ENCODE data around the gene KATNAL1. TPM values are rescaled to one million over a fixed set of nuclear protein-coding genes. Genes with fewer than 3 reads are reported as not detected.

KATNAL1 gene
- total RNA-seq, 1 experiment from 2014 or later = 14.2 TPM

DNA sequence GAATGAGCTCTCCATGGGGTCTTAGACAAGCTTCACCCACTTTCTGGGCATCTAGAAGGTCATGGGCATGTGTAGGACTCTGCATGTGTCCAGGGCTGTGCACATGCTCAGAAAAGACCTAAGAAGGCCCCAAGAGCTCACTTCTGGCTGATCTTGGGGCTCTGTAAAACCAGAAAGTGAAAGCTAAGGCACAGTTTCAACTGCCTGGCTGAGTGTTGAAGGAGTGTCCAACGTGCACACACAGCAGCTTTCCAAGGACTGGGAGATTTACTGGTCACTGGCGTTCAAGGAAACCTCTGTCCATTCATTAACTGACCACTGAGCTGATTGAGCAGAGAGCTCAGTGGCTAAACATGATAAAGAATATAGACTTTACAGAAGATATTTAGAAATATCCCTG is 137.9 kb downstream of the KATNAL1 start:
- CTCF ChIA-PET = interaction anchor here (0.9 to 2.6 kb wide), 2 partner anchors 16 to 37 kb away, joined by 3 to 12 read pairs; no protein-coding TSS in a partner anchor
- no peak overlapping the region for H3K27ac Mint-ChIP-seq
- TF ChIP-seq, protein P1, sequence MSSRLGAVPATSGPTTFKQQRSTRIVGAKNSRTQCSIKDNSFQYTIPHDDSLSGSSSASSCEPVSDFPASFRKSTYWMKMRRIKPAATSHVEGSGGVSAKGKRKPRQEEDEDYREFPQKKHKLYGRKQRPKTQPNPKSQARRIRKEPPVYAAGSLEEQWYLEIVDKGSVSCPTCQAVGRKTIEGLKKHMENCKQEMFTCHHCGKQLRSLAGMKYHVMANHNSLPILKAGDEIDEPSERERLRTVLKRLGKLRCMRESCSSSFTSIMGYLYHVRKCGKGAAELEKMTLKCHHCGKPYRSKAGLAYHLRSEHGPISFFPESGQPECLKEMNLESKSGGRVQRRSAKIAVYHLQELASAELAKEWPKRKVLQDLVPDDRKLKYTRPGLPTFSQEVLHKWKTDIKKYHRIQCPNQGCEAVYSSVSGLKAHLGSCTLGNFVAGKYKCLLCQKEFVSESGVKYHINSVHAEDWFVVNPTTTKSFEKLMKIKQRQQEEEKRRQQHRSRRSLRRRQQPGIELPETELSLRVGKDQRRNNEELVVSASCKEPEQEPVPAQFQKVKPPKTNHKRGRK (CRISPR knock-in tag; IDR thresholded peaks at IDR 0.05; ENCODE audit: borderline replicate concordance) = no peak
- TF ChIP-seq CREB1 (CRISPR knock-in tag; IDR thresholded peaks at IDR 0.05) = no peak
- TF ChIP-seq, protein P2, sequence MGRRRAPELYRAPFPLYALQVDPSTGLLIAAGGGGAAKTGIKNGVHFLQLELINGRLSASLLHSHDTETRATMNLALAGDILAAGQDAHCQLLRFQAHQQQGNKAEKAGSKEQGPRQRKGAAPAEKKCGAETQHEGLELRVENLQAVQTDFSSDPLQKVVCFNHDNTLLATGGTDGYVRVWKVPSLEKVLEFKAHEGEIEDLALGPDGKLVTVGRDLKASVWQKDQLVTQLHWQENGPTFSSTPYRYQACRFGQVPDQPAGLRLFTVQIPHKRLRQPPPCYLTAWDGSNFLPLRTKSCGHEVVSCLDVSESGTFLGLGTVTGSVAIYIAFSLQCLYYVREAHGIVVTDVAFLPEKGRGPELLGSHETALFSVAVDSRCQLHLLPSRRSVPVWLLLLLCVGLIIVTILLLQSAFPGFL (CRISPR knock-in tag; IDR thresholded peaks at IDR 0.05; ENCODE audit: borderline replicate concordance) = no peak
- no peak for TF ChIP-seq ZBTB21 (CRISPR knock-in tag; IDR thresholded peaks at IDR 0.05; ENCODE audit: borderline replicate concordance)
- TF ChIP-seq NFYB (CRISPR knock-in tag; conservative IDR thresholded peaks at IDR 0.05; ENCODE audit: low read depth) = no peak
- TF ChIP-seq, protein P3, sequence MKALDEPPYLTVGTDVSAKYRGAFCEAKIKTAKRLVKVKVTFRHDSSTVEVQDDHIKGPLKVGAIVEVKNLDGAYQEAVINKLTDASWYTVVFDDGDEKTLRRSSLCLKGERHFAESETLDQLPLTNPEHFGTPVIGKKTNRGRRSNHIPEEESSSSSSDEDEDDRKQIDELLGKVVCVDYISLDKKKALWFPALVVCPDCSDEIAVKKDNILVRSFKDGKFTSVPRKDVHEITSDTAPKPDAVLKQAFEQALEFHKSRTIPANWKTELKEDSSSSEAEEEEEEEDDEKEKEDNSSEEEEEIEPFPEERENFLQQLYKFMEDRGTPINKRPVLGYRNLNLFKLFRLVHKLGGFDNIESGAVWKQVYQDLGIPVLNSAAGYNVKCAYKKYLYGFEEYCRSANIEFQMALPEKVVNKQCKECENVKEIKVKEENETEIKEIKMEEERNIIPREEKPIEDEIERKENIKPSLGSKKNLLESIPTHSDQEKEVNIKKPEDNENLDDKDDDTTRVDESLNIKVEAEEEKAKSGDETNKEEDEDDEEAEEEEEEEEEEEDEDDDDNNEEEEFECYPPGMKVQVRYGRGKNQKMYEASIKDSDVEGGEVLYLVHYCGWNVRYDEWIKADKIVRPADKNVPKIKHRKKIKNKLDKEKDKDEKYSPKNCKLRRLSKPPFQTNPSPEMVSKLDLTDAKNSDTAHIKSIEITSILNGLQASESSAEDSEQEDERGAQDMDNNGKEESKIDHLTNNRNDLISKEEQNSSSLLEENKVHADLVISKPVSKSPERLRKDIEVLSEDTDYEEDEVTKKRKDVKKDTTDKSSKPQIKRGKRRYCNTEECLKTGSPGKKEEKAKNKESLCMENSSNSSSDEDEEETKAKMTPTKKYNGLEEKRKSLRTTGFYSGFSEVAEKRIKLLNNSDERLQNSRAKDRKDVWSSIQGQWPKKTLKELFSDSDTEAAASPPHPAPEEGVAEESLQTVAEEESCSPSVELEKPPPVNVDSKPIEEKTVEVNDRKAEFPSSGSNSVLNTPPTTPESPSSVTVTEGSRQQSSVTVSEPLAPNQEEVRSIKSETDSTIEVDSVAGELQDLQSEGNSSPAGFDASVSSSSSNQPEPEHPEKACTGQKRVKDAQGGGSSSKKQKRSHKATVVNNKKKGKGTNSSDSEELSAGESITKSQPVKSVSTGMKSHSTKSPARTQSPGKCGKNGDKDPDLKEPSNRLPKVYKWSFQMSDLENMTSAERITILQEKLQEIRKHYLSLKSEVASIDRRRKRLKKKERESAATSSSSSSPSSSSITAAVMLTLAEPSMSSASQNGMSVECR (CRISPR knock-in tag; IDR thresholded peaks at IDR 0.05; ENCODE audit: borderline replicate concordance) = no peak
- H3K4me3 Mint-ChIP-seq = no peak overlapping the region
- H3K36me3 Mint-ChIP-seq = no peaks in the 10 kb centered on the region
- H3K9me3 Mint-ChIP-seq = no peaks in the 10 kb centered on the region
- no peaks in the 10 kb centered on the region; the same call in 1 of the 2 replicates for H3K27me3 Mint-ChIP-seq (ENCODE audit: low read depth)
- peaks cover 35% of the 10 kb centered on the region for H3K4me1 Mint-ChIP-seq
- POLR2A ChIA-PET = no interaction called here
- no peak for ATAC-seq
- no peak for DNase-seq (ENCODE audit: low spot score)

DNA sequence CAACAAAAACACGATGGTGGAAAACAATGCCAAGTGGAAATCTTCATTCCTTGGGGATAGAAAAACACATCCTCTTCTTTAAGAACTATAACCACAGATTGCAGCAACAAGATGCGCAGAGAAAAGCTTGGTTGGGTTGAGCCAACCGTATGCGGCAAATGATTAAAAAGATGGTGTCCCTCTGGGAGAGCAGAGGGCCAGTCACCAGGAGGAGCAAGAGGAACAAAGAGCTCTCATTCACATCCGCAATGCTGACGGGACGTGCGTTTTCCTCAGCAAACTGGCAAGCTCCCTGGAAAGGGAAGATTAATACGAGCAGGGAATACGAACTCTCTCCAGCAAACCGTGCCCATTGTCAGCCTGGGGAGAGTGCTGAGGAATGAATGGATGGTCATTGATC is 141.6 kb downstream of the KATNAL1 start:
- Mint-ChIP-seq H3K4me1 (peaks cover 24% of the 10 kb centered on the region), H3K4me3 (no peak overlapping the region), H3K9me3 (peaks cover 11% of the 10 kb centered on the region), H3K36me3 (peaks cover 5% of the 10 kb centered on the region), H3K27me3 (ENCODE audit: low read depth) (no peaks in the 10 kb centered on the region; the same call in 1 of the 2 replicates), H3K27ac (no peak overlapping the region)
- DNase-seq (ENCODE audit: low spot score) = no peak
- peak; percentile 43; the same call in 1 of the 2 replicates for ATAC-seq
- no peak for TF ChIP-seq ZNF219 (CRISPR knock-in tag; IDR thresholded peaks at IDR 0.05; ENCODE audit: borderline replicate concordance)
- no peak for TF ChIP-seq ESRRA (CRISPR knock-in tag; IDR thresholded peaks at IDR 0.05; ENCODE audit: borderline replicate concordance)
- no peak for TF ChIP-seq GTF2I (CRISPR knock-in tag; conservative IDR thresholded peaks at IDR 0.05)
- no peak for TF ChIP-seq HMGA2 (CRISPR knock-in tag; IDR thresholded peaks at IDR 0.05)
- TF ChIP-seq, protein P4, sequence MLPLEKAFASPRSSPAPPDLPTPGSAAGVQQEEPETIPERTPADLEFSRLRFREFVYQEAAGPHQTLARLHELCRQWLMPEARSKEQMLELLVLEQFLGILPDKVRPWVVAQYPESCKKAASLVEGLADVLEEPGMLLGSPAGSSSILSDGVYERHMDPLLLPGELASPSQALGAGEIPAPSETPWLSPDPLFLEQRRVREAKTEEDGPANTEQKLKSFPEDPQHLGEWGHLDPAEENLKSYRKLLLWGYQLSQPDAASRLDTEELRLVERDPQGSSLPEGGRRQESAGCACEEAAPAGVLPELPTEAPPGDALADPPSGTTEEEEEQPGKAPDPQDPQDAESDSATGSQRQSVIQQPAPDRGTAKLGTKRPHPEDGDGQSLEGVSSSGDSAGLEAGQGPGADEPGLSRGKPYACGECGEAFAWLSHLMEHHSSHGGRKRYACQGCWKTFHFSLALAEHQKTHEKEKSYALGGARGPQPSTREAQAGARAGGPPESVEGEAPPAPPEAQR (CRISPR knock-in tag; IDR thresholded peaks at IDR 0.05) = no peak
- TF ChIP-seq, protein P5, sequence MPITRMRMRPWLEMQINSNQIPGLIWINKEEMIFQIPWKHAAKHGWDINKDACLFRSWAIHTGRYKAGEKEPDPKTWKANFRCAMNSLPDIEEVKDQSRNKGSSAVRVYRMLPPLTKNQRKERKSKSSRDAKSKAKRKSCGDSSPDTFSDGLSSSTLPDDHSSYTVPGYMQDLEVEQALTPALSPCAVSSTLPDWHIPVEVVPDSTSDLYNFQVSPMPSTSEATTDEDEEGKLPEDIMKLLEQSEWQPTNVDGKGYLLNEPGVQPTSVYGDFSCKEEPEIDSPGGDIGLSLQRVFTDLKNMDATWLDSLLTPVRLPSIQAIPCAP (CRISPR knock-in tag; IDR thresholded peaks at IDR 0.05) = no peak
- no peak for TF ChIP-seq TP53 (CRISPR knock-in tag; IDR thresholded peaks at IDR 0.05)
- TF ChIP-seq, protein P6, sequence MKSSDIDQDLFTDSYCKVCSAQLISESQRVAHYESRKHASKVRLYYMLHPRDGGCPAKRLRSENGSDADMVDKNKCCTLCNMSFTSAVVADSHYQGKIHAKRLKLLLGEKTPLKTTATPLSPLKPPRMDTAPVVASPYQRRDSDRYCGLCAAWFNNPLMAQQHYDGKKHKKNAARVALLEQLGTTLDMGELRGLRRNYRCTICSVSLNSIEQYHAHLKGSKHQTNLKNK (CRISPR knock-in tag; IDR thresholded peaks at IDR 0.05) = no peak
- TF ChIP-seq RELA (CRISPR knock-in tag; IDR thresholded peaks at IDR 0.05; ENCODE audit: borderline replicate concordance) = no peak
- no peak for TF ChIP-seq CREM (CRISPR knock-in tag; IDR thresholded peaks at IDR 0.05)
- TF ChIP-seq, protein P7, sequence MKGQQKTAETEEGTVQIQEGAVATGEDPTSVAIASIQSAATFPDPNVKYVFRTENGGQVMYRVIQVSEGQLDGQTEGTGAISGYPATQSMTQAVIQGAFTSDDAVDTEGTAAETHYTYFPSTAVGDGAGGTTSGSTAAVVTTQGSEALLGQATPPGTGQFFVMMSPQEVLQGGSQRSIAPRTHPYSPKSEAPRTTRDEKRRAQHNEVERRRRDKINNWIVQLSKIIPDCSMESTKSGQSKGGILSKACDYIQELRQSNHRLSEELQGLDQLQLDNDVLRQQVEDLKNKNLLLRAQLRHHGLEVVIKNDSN (CRISPR knock-in tag; IDR thresholded peaks at IDR 0.05) = no peak
- no peak for TF ChIP-seq TCF7 (CRISPR knock-in tag; IDR thresholded peaks at IDR 0.05; ENCODE audit: low read depth)
- TF ChIP-seq KAT7 (CRISPR knock-in tag; IDR thresholded peaks at IDR 0.05; ENCODE audit: borderline replicate concordance) = no peak
- TF ChIP-seq, protein P8, sequence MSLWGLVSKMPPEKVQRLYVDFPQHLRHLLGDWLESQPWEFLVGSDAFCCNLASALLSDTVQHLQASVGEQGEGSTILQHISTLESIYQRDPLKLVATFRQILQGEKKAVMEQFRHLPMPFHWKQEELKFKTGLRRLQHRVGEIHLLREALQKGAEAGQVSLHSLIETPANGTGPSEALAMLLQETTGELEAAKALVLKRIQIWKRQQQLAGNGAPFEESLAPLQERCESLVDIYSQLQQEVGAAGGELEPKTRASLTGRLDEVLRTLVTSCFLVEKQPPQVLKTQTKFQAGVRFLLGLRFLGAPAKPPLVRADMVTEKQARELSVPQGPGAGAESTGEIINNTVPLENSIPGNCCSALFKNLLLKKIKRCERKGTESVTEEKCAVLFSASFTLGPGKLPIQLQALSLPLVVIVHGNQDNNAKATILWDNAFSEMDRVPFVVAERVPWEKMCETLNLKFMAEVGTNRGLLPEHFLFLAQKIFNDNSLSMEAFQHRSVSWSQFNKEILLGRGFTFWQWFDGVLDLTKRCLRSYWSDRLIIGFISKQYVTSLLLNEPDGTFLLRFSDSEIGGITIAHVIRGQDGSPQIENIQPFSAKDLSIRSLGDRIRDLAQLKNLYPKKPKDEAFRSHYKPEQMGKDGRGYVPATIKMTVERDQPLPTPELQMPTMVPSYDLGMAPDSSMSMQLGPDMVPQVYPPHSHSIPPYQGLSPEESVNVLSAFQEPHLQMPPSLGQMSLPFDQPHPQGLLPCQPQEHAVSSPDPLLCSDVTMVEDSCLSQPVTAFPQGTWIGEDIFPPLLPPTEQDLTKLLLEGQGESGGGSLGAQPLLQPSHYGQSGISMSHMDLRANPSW (CRISPR knock-in tag; conservative IDR thresholded peaks at IDR 0.05; ENCODE audit: low read depth) = no peak
- TF ChIP-seq ZNF232 (CRISPR knock-in tag; IDR thresholded peaks at IDR 0.05) = no peak
- ChIA-PET CTCF (interaction anchor here (1.4 kb wide), 1 partner anchor 51 kb away, joined by 4 read pairs; no protein-coding TSS in a partner anchor), POLR2A (no interaction called here)

All from WTC11 (cell line).